C4-2B (cell line): ENCODE data around the gene ARVCF.

Source experiments
- ZFX ChIP-seq: fragments of 450-650 bp; IDR thresholded peaks from 2 replicates; pipeline ENCODE4 v1.6.1; 2017
- TF ChIP-seq, protein P1 (sequence below): fragments of 450-650 bp; conservative IDR thresholded peaks from 2 replicates; pipeline ENCODE4 v1.5.1; 2017; ENCODE audit warnings: mild to moderate bottlenecking

DNA sequence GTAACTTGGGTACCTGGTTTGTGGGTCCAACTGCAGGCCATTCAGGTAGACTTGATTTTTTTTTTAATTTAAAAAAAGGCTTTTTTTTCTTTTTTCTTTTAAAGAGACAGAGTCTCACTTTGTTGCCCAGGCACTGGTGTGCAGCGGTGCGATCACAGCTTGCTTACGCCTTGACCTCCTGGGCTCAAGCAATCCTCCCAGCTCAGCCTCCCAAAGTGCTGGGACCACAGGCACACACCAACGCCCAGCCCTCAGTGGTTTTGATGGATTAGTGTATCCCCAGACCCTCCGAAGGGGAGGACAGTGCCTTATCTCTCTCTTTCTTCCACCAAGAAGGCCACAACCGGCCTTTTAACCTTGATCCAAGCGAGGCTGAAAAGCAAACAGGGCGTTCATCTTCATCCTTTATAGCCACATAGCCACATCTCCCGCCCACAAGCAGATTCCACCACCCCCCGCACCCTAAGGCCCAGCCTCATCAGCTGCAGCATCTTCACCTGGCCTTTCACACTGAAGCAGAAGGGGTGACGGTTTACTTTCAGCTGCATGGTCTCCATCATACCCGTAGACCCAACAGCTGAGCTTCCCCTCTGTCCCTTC is 92.6 kb downstream of the ARVCF start:
- TF ChIP-seq, protein P1, sequence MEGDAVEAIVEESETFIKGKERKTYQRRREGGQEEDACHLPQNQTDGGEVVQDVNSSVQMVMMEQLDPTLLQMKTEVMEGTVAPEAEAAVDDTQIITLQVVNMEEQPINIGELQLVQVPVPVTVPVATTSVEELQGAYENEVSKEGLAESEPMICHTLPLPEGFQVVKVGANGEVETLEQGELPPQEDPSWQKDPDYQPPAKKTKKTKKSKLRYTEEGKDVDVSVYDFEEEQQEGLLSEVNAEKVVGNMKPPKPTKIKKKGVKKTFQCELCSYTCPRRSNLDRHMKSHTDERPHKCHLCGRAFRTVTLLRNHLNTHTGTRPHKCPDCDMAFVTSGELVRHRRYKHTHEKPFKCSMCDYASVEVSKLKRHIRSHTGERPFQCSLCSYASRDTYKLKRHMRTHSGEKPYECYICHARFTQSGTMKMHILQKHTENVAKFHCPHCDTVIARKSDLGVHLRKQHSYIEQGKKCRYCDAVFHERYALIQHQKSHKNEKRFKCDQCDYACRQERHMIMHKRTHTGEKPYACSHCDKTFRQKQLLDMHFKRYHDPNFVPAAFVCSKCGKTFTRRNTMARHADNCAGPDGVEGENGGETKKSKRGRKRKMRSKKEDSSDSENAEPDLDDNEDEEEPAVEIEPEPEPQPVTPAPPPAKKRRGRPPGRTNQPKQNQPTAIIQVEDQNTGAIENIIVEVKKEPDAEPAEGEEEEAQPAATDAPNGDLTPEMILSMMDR: no peak
- no peak for TF ChIP-seq ZFX
